ENCODE data around the gene CABYR.

DNA sequence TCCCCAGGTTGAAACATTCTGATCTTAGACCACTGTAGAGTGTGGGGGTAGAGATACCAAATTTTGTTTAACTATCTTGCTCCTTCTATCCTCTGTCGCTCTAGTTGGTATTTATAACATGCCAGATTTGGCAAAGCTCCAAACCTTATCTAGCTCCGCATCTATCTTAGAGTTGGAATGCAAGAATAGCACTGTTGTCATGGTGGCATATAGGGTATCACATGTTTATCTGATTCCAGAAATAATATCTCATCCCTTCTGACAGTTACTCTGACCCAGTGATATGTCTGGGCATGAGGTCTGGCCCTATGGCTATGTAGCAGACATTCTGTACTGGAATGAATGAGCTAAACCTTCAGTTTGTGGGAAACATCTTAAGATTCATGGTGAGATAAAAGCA, 51.7 kb downstream of the CABYR start:
- TF ChIP-seq CTCF (IDR thresholded peaks at IDR 0.05; ENCODE audit: control extremely low read depth in 1 of 3, insufficient read depth in 1 of 3, low read depth in 1 of 3, low read length in 3 of 3) (no peak), CHD2 (IDR thresholded peaks at IDR 0.05; ENCODE audit: low read length) (no peak), RNF2 (IDR thresholded peaks at IDR 0.05; ENCODE audit: borderline replicate concordance, low read depth, low read length, missing control alignments, poor library complexity, severe bottlenecking) (no peak), POLR2A (IDR thresholded peaks at IDR 0.05; ENCODE audit: control extremely low read depth in 1 of 2, low read depth in 2 of 2, low read length in 2 of 2) (no peak), TEAD4 (IDR thresholded peaks at IDR 0.05; ENCODE audit: low read depth, low read length) (no peak), TBP (IDR thresholded peaks at IDR 0.05; ENCODE audit: low read depth, low read length) (no peak), EP300 (IDR thresholded peaks at IDR 0.05; ENCODE audit: borderline replicate concordance in 1 of 2, low read depth in 2 of 2, low read length in 2 of 2) (no peak), GTF2F1 (IDR thresholded peaks at IDR 0.05; ENCODE audit: borderline replicate concordance, low read depth, low read length) (no peak), GABPA (IDR thresholded peaks at IDR 0.05; ENCODE audit: borderline replicate concordance, insufficient read depth, low read length) (no peak)

Data from H1 (cell line).